ENCODE data around the gene MAVS.

- TF ChIP-seq CTCF (conservative IDR thresholded peaks at IDR 0.05 in 1 of 2, IDR thresholded peaks at IDR 0.05 in 1 of 2; ENCODE audit: extremely low read depth in 1 of 2, insufficient read depth in 1 of 2, low read depth in 1 of 2, low read length in 2 of 2) (no peak), EZH2 (IDR thresholded peaks at IDR 0.05; ENCODE audit: borderline replicate concordance, low read length) (no peak)
These were observed 72.7 kb downstream of the MAVS start for GRCh38 chr20:3919352-3919751.

All from mammary epithelial cell (primary cell).